GM18858 (cell line): ENCODE data around the gene NKPD1.
A peak's percentile ranks its signal among the peaks of the same experiment; 100 is the strongest.

Experiments
- ATAC-seq: cut with Tn5 transposase; IDR thresholded peaks from one replicate; pipeline ENCODE4 v1.9.1; 2021; ENCODE audit not compliant: unreplicated experiment

The NKPD1 gene

DNA sequence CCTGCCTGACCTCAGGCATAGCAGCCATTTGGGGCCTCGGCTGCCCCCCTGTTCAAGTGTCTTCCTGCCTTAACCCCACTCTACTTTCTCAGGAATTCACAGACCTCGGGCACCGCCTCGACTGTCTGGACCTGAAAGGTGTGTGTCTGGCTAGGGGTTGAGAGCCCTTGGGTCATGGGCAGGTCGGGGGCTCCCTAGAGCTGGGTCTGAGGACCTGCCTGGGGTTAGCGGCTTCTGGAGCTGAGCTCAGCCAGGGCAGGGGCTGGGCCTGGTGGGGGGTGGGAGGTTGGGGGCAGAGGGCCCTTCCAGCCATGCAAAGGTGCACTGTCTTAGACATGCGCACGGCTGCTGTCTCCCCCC is 20.7 kb downstream of the NKPD1 start:
- no peak for ATAC-seq

GRCh38 chr19:45139286-45140143 is 21.3 kb downstream of the NKPD1 start:
- no peak for ATAC-seq

GRCh38 chr19:45138303-45138751 is 22.5 kb downstream of the NKPD1 start:
- no peak for ATAC-seq

- ATAC-seq, result peak; percentile 72
Measured at GRCh38 chr19:45137179-45137761, 23.5 kb downstream of the NKPD1 start.

DNA sequence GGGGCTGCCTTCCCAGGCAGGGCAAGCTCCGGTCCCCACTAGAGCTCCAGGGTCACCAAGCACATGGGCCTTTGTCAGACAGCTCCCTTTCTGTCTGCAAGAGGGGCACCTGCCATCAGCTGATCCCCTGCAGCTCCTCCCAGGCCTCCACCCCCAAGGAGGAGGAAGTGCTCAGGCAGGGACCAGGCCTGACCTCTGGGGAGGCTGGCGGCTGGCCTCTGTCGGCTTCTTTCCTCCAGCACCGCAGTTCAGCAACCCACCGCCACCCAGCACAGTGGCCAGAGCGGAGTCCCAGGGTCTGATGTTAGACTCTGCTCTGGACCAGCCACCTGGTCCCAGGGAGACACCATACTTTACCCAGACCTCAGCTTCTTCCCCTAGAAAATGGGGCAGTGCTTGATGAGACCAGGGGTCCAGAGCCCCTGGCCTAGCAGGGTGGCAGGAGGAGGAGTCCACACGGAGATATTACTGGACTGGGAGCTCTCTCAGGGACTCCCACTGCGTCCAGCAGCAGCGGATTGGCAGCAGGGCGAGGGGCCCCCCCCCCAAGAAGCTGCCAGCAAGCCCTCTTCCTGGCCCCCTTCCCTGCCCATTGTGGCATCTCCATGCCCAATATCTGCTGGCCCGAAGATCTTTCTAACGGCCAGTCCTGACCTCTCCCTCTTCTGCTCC is 24.1 kb downstream of the NKPD1 start:
- ATAC-seq, result no peak

DNA sequence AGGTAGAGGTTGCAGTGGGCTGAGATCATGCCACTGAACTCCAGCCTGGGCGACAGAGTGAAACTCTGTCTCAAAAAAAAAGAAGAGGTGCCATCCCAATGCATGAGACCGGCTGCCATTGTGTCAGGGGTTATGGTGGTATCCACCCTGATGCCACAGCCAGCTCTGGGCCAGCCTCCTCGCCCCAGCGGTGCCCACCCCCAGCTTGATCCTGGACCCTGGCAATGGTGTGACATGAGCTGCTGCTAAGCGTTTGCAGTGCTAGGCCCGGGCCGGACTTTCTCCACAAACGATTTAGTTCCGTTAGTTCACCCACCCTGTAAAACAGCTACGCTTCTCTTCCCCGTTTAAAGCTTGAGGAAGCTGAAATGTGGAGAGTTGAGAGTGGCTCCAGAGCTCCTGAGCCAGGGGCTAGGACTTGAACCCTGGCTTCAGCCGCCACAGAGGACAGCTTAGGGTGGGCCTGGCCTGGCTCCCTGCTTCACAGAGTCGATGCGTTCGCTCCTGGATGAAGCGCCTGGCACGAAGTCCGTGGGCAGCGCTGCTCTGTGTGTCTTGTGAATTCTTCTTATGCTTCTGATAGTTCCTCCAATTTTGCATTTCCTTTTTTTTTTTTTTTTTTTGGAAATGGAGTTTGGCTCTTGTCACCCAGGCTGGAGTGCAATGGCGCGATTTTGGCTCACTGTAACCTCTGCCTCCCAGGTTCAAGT is 25.5 kb downstream of the NKPD1 start:
- no peak for ATAC-seq

GRCh38 chr19:45133661-45134060 is 27.1 kb downstream of the NKPD1 start:
- ATAC-seq, result no peak

- ATAC-seq, result no peak
Measured at GRCh38 chr19:45130888-45131615, 29.7 kb downstream of the NKPD1 start.

- ATAC-seq, result no peak
Measured at GRCh38 chr19:45130236-45130635, 30.5 kb downstream of the NKPD1 start.

GRCh38 chr19:45128806-45129205 is 32.0 kb downstream of the NKPD1 start:
- ATAC-seq, result no peak

DNA sequence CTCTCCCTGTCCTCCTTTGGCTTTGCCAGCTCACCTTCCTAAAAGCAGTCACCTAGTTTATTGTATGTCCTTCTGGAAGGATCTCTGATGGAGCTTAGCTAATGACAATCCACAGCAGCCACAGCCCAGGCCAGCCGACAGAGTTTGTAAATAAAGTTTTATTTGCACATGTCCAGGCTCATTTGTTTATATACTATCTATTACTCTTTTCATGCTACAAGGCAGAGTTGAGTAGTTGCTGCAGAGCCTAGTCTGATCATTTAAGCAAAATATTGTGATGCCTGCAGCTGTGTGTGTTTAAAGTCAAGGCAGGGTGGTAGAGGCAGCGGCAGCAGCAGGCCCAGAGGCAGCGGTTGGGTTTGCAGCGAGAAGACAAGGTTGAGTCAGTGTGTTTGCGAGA is 32.6 kb downstream of the NKPD1 start:
- ATAC-seq, result no peak

DNA sequence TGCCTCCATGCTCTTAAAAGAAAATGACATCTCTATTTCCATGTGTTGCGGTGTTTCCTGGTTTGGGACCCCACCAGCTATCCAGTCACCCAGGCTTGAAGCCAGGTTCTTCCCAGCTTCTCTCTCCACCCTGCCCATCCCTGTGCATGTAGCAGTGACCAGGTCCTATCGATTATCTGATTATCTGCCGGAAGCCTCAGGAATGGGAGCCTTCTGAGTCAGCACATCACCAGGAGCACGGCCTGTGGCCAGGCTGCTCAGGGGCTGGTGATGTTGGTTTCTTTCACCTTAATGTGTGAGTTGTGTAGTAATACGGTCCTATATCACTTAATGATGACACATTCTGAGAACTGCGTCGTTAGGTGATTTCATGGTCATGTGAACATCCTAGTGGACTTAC is 34.1 kb downstream of the NKPD1 start:
- ATAC-seq, result no peak

GRCh38 chr19:45125975-45126493 is 34.7 kb downstream of the NKPD1 start:
- ATAC-seq, result no peak

- no peak for ATAC-seq
Measured at GRCh38 chr19:45125360-45125759, 35.4 kb downstream of the NKPD1 start.

- ATAC-seq, result no peak
Measured at GRCh38 chr19:45124021-45124420, 36.8 kb downstream of the NKPD1 start.

GRCh38 chr19:45123440-45123850 is 37.3 kb downstream of the NKPD1 start:
- no peak for ATAC-seq

GRCh38 chr19:45122832-45123231 is 38.0 kb downstream of the NKPD1 start:
- no peak for ATAC-seq

DNA sequence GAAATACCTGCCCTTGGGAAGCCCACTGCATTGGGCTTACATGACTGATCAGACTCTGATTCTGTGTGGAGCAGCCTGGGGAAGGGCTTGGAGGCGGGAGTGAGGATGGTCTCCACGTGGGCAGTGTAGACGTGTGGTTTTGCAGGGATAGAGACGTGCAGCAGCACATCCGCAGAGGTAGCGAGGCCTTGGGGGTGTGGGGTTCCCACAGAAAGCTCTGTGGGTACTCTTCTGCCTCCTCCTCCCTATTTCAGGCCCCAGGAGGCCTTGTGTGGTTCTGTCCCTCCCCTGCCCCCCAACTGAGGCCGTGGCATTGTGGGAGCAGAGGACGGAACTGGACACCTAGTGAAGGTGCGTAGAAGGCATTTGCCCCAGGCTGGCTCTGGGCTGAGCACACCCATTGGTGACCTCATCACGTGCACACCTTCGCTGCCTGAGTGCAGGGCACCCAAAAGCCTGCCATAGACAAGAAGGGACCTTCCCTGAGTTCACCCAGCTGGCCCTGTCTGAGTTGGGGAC is 38.9 kb downstream of the NKPD1 start:
- no peak for ATAC-seq

- ATAC-seq, result no peak
Measured at GRCh38 chr19:45119582-45119981, 41.2 kb downstream of the NKPD1 start.
